Ovary (tissue), 9 donors: ENCODE measurements around the gene LYZL6. TPM values are rescaled to one million over a fixed set of nuclear protein-coding genes. Genes with fewer than 3 reads are reported as not detected.
"Not testable (repeated sequence)": the region's sequence is repeated elsewhere in the genome, so short reads cannot be mapped to it uniquely, and the experiment has no call there.

ENCODE experiments used
- DNase-seq, 5 donors: peaks; one replicate each; pipeline ENCODE4 v3.0.0-alpha.2; 2019 to 2020
- H3K27ac ChIP-seq, 2 donors: fragments of 200-600 bp; one replicate each; pipeline versions ENCODE4 v1.5.1 to v1.8.0; 2019 to 2022
- H3K27me3 ChIP-seq: fragments of 200-600 bp; one replicate; pipeline ENCODE4 v1.8.0; 2022
- H3K36me3 ChIP-seq: fragments of 200-600 bp; sonication (generic); one replicate; pipeline ENCODE4 v1.5.1; 2019
- H3K4me1 ChIP-seq: one replicate; pipeline ENCODE4 v1.8.1; 2013; ENCODE audit warnings: mild to moderate bottlenecking, moderate library complexity; ENCODE audit not compliant: insufficient read depth
- H3K4me3 ChIP-seq: fragments of 200-600 bp; sonication (generic); one replicate; pipeline ENCODE4 v1.5.1; 2017
- H3K9me3 ChIP-seq, 2 donors: fragments of 200-600 bp in 1 of 2; sonication (generic) in 1 of 2; one replicate each; pipeline versions ENCODE4 v1.5.1 to v1.8.1; 2013 to 2019; ENCODE audit warnings: mild to moderate bottlenecking in 1 of 2, moderate library complexity in 1 of 2
- EP300 ChIP-seq: sonication (generic); formaldehyde crosslinking; IDR thresholded peaks from one replicate; pipeline ENCODE4 v1.6.1; 2017; ENCODE audit warnings: antibody characterized with exemption
- POLR2A ChIP-seq: fragments of 450-650 bp; IDR thresholded peaks from one replicate; pipeline ENCODE4 v1.6.1; 2017; ENCODE audit warnings: antibody characterized with exemption, mild to moderate bottlenecking, moderate library complexity
- WGBS, 3 donors: extraction: QIAGEN DNeasy Blood & Tissue Kit in 1 of 3; methylation state at CpG; one replicate each; pipeline versions ENCODE4 v1.1.5 to v1.1.7; 2013 to 2017; 5-methylcytosine and 5-hydroxymethylcytosine counted together
- intact Hi-C, 4 donors: fragments of 100-400 bp; cut with DNase I; formaldehyde crosslinking; loops; one replicate each; pipeline versions ENCODE4 v1.11.0 to v1.15.1; 2022 to 2023
- polyA plus RNA-seq, 2 donors: library from polyadenylated mRNA; stranded (reverse); fragments of 200-250 nt in 1 of 2; fragments of 350-450 nt in 1 of 2; fragmentation: Illumina TruSeq in 1 of 2; extraction: RNeasy Lipid Tissue Mini Kit (QIAGEN cat#74804) in 1 of 2; gene quantifications; one replicate each; pipeline ENCODE4 v1.2.3, GENCODE V29; 2013 to 2014
- total RNA-seq, 7 donors: library from RNA; depleted of rRNA in 2 of 7; stranded (reverse); fragments of >200 nt in 2 of 7; fragmentation: NEBNext Ultra II Directional in 3 of 7; extraction: Animal tissue kit (Norgen Biotek cat#: 25700) in 3 of 7; gene quantifications; one replicate each; pipeline versions ENCODE4 v1.1.0 to v1.2.4, GENCODE V29; 2016 to 2023
- TF ChIP-seq, protein P1 (sequence below), 3 donors: fragments of 450-650 bp in 2 of 3; fragments of 200-600 bp in 1 of 3; IDR thresholded peaks; one replicate each; pipeline versions ENCODE4 v1.5.1 to v1.8.0; 2016 to 2022; ENCODE audit warnings: antibody characterized with exemption in 3 of 3, mild to moderate bottlenecking in 1 of 3
- donor health status: DM: no; HTN: no; CAD: no; lungs with moderate emphysema.
- donor health status: DM: no; HTN: no; CAD: no.
- donor health status: Bipolar disorder and iron deficiency.
- donor health status: DM: yes; HTN: yes; CAD: no.
- donor health status: DM: no; HTN: no; CAD: no.
- donor health status: DM: yes; HTN: yes; CAD: no.

LYZL6 gene
- total and polyA plus RNA-seq, 9 donors = not detected

DNA sequence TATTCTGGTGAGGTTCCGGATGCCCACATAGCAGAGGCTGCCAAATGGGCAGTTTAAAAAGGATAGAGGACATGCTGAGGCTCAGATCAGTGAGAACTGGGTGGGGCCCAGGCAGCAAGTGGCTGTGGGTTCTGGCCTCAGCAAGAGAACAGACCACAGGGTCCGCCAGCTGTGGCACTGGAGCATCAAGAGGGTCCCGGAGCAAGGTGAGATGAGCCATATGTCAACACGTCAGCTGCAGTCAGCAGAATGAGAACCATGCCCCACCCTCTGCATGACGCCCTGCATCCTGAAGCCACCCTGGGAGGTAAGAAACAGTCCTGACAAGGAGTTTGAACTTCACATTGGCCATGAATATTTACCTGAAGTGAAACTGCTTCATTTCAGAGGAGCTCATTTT lies 43.2 kb downstream of the LYZL6 start:
- Histone ChIP-seq H3K9me3 (no peaks in the 10 kb centered on the region), H3K36me3 (no peaks in the 10 kb centered on the region), H3K27ac (no peak overlapping the region), H3K4me3 (no peak overlapping the region), H3K27me3 (no peaks in the 10 kb centered on the region), H3K4me1 (peaks cover 2% of the 10 kb centered on the region)
- intact Hi-C loops = no loop called here
- 60 to 73% (median 61%) methylated on average over 5 of the region's 5 CpGs for WGBS, 3 donors
- DNase-seq = no peak
- TF ChIP-seq, protein P1, sequence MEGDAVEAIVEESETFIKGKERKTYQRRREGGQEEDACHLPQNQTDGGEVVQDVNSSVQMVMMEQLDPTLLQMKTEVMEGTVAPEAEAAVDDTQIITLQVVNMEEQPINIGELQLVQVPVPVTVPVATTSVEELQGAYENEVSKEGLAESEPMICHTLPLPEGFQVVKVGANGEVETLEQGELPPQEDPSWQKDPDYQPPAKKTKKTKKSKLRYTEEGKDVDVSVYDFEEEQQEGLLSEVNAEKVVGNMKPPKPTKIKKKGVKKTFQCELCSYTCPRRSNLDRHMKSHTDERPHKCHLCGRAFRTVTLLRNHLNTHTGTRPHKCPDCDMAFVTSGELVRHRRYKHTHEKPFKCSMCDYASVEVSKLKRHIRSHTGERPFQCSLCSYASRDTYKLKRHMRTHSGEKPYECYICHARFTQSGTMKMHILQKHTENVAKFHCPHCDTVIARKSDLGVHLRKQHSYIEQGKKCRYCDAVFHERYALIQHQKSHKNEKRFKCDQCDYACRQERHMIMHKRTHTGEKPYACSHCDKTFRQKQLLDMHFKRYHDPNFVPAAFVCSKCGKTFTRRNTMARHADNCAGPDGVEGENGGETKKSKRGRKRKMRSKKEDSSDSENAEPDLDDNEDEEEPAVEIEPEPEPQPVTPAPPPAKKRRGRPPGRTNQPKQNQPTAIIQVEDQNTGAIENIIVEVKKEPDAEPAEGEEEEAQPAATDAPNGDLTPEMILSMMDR (IDR thresholded peaks at IDR 0.05) = no peak
- TF ChIP-seq EP300 = no peak
- TF ChIP-seq POLR2A = no peak

DNA sequence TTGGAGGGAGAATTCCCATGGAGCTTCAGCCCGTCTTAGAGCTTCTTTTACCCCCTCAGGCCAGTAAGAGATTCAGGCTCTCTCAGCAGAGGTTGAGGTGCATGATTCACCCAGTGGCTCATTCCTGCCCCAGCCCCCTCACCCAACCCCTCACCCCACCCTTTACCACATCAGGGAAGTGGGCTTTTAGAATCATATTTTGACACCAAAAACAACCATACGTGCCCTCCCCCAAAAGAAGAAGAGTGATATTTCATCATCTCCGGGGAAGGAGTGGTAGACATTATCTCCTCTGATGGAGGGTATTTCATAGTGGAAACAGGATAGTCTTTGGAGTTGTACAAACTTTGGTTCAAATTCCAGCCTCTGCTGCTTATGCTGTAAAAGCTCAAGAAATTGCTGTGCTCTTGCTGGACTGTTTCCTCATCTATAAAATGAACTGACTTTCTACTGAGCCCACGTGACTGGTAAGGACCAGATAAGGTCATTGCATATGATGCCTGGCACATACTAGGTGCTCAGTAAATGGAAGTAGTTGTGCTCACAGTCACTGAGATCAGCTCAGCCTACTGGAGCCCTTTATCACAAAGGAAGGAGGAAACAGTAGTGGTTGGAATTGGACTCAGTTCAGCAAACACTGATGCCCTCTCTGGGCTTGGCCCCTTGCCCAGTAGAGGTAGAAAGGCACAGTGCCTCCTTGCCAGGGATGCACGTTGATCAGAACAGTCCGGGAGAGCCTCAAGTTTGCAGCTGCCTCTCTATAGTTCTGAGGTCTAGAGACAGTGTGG lies 45.0 kb downstream of the LYZL6 start:
- TF ChIP-seq POLR2A (no peak), EP300 (no peak)
- TF ChIP-seq, protein P1 (IDR thresholded peaks at IDR 0.05) = no peak
- Histone ChIP-seq H3K36me3 (no peaks in the 10 kb centered on the region), H3K9me3 (no peaks in the 10 kb centered on the region), H3K4me3 (no peak overlapping the region), H3K27ac (no peak overlapping the region), H3K4me1 (peaks cover 2% of the 10 kb centered on the region), H3K27me3 (no peaks in the 10 kb centered on the region)
- intact Hi-C loops = no loop called here
- 52 to 58% (median 54%) methylated on average over 6 of the region's 6 CpGs for WGBS, 3 donors
- no peak for DNase-seq

DNA sequence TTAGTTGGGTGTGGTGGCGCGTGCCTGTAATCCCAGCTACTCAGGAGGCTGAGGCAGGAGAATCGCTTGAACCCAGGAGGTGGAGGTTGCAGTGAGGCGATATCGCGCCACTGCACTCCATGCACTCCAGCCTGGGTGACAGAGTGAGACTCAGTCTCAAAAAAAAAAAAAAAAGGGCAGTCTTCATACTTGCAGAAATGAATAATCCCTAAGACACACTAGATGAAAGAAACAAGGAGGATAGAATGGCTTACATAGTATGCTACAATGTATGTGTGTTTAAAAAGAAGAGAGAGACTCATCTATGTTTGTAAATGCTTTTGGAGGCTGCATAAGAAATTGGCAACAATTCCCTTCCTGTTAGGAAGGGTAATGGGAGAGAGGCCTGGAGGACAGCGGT lies 45.7 kb downstream of the LYZL6 start:
- WGBS, 3 donors = 95 to 97% (median 97%) methylated on average over 7 of the region's 7 CpGs

DNA sequence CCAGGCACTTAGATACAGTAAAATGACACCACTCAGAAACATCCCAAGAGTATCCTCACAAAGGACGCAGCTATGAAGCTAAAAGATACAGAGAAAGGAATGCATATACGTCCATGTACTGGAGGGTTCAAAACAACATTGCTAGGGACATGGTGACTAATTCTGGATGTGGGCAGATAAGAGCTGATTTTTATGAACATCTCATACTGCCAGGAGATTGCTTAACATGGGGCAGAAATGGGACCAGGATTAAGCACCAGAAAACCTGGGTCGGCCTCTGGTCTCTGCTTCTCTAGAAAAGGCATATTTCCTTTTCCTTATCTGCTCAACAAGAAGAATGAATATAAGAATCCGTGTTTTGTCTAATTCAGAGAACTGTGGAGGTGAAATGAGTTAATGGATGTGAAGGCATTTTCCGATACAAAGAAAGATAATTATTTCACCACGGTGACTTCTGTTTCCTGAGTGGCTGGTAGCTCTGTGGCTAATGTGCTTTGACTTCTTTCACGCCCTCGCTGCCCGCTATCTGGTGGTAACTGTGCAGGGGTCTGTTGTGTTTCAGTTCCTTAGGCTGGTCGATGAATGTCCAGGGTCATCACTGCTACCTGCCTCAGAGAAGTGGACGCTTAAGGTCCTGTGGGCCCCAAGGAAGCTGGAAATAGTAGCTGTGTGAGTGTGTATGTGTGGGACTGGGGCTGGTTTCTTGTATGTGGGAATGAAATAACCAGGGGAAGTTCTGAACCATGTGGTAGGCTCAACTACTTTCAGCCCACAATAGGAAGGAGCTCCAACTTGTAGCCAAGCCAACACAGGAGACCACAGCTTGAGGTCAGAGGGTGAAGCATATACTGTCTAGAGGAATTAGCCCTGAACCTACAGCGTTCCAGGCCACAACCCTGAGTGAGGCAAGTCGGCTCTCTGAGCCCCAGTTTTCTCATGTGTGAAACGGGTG lies 47.6 kb downstream of the LYZL6 start:
- TF ChIP-seq, protein P1 (IDR thresholded peaks at IDR 0.05) = no peak
- no peak for TF ChIP-seq POLR2A
- no peak for TF ChIP-seq EP300
- Histone ChIP-seq H3K36me3 (no peaks in the 10 kb centered on the region), H3K27me3 (no peaks in the 10 kb centered on the region), H3K4me1 (peaks cover 2% of the 10 kb centered on the region), H3K4me3 (no peak overlapping the region), H3K27ac (no peak overlapping the region), H3K9me3 (no peaks in the 10 kb centered on the region)
- 76 to 83% (median 81%) methylated on average over 14 of the region's 14 CpGs for WGBS, 3 donors
- intact Hi-C loops = no loop called here
- DNase-seq = no peak

More for the DNA sequence above, 45.7 kb downstream of the LYZL6 start:
- H3K4me1 ChIP-seq, H3K9me3 ChIP-seq, DNase-seq, H3K36me3 ChIP-seq, H3K27me3 ChIP-seq, H3K27ac ChIP-seq, H3K4me3 ChIP-seq, intact Hi-C loops: not testable (repeated sequence)
